CD1c-positive myeloid dendritic cell (primary cell): ENCODE measurements around the gene NDUFA3.
A peak's percentile ranks its signal among the peaks of the same experiment; 100 is the strongest.

ENCODE experiments used
- DNase-seq: peaks from one replicate; pipeline ENCODE4 v3.0.0-alpha.2; 2016; ENCODE audit errors: extremely low spot score

The NDUFA3 gene

GRCh38 chr19:54137699-54138488 lies 35.2 kb downstream of the NDUFA3 start, which contains the start of gene CNOT3:
Gene CNOT3 (plus strand): TSS chr19:54137762. CDS start chr19:54142979, 5,217 bp downstream.
- DNase-seq, result no peak

- no peak for DNase-seq
These were observed 36.0 kb downstream of the NDUFA3 start for GRCh38 chr19:54138489-54139256.

GRCh38 chr19:54141356-54141755 lies 38.7 kb downstream of the NDUFA3 start:
- DNase-seq, result no peak

GRCh38 chr19:54142166-54142780 lies 39.6 kb downstream of the NDUFA3 start:
- no peak for DNase-seq

- no peak for DNase-seq
These were observed 43.0 kb downstream of the NDUFA3 start for GRCh38 chr19:54145541-54146158.

- DNase-seq, result no peak
These were observed 45.0 kb downstream of the NDUFA3 start for GRCh38 chr19:54147676-54148075.

- DNase-seq, result no peak
These were observed 45.5 kb downstream of the NDUFA3 start for GRCh38 chr19:54148158-54148557.

- DNase-seq, result no peak
These were observed 46.6 kb downstream of the NDUFA3 start for GRCh38 chr19:54149021-54149812.

GRCh38 chr19:54151362-54152035 lies 48.8 kb downstream of the NDUFA3 start:
- DNase-seq, result no peak

GRCh38 chr19:54152267-54152666 lies 49.6 kb downstream of the NDUFA3 start:
- no peak for DNase-seq

GRCh38 chr19:54152878-54153524 lies 50.3 kb downstream of the NDUFA3 start:
- DNase-seq, result no peak

- DNase-seq, result no peak
These were observed 51.2 kb downstream of the NDUFA3 start for GRCh38 chr19:54153731-54154326.

- peak; percentile 28 for DNase-seq
These were observed 52.1 kb downstream of the NDUFA3 start for GRCh38 chr19:54154603-54155345.

- DNase-seq, result no peak
These were observed 53.0 kb downstream of the NDUFA3 start for GRCh38 chr19:54155694-54156093.

GRCh38 chr19:54156490-54156889 lies 53.8 kb downstream of the NDUFA3 start:
- DNase-seq, result no peak

GRCh38 chr19:54156953-54157352 lies 54.3 kb downstream of the NDUFA3 start:
- no peak for DNase-seq
